Spleen (tissue), 11 donors: ENCODE measurements around the gene ITPKB. TPM values are rescaled to one million over a fixed set of nuclear protein-coding genes. Genes with fewer than 3 reads are reported as not detected.
"Not testable (repeated sequence)": the region's sequence is repeated elsewhere in the genome, so short reads cannot be mapped to it uniquely, and the experiment has no call there.

Experiments used
- DNase-seq: peaks from one replicate; pipeline ENCODE4 v3.0.0-alpha.2; 2020
- H3K27ac ChIP-seq, 8 donors: fragments of 200-600 bp; sonication (generic) in 7 of 8; 1 replicate in 4 of 8; 2 replicates in 4 of 8; pipeline versions ENCODE4 v1.5.0 to v1.8.0; 2016 to 2021; ENCODE audit warnings: inconsistent platforms in 4 of 8, mild to moderate bottlenecking in 4 of 8, moderate library complexity in 1 of 8
- H3K27me3 ChIP-seq, 7 donors: fragments of 200-600 bp; sonication (generic) in 6 of 7; replicated peaks in 1 of 7; 1 replicate in 4 of 7; 2 replicates in 3 of 7; pipeline versions ENCODE4 v1.5.0 to v1.8.0; 2016 to 2021; ENCODE audit warnings: inconsistent platforms in 3 of 7, mild to moderate bottlenecking in 1 of 7
- H3K36me3 ChIP-seq, 6 donors: fragments of 200-600 bp; sonication (generic) in 5 of 6; 1 replicate in 4 of 6; 2 replicates in 2 of 6; pipeline versions ENCODE4 v1.5.0 to v1.8.0; 2016 to 2021; ENCODE audit warnings: inconsistent platforms in 2 of 6
- H3K4me1 ChIP-seq, 6 donors: fragments of 200-600 bp; sonication (generic) in 5 of 6; 1 replicate in 3 of 6; 2 replicates in 3 of 6; pipeline versions ENCODE4 v1.5.0 to v1.8.0; 2016 to 2021; ENCODE audit warnings: inconsistent platforms in 3 of 6
- H3K4me3 ChIP-seq, 8 donors: fragments of 200-600 bp; sonication (generic) in 7 of 8; 1 replicate in 4 of 8; 2 replicates in 4 of 8; pipeline versions ENCODE4 v1.5.0 to v1.8.0; 2016 to 2021; ENCODE audit warnings: inconsistent platforms in 4 of 8, mild to moderate bottlenecking in 4 of 8, moderate library complexity in 2 of 8
- H3K9me3 ChIP-seq, 8 donors: fragments of 200-600 bp; sonication (generic) in 7 of 8; 1 replicate in 4 of 8; 2 replicates in 4 of 8; pipeline versions ENCODE4 v1.5.0 to v1.8.0; 2016 to 2021; ENCODE audit warnings: inconsistent platforms in 4 of 8
- POLR2A ChIP-seq, 3 donors: fragments of 450-650 bp; IDR thresholded peaks; one replicate each; pipeline ENCODE4 v1.5.1; 2017; ENCODE audit warnings: antibody characterized with exemption in 3 of 3, mild to moderate bottlenecking in 1 of 3
- POLR2AphosphoS5 ChIP-seq, 3 donors: sonication (generic); formaldehyde crosslinking; IDR thresholded peaks; one replicate each; pipeline ENCODE4 v1.5.1; 2017; ENCODE audit warnings: antibody characterized with exemption in 3 of 3
- WGBS, 5 donors: extraction: QIAGEN DNeasy Blood & Tissue Kit in 3 of 5; methylation state at CpG; one replicate each; pipeline versions ENCODE4 v1.1.5 to v1.1.7; 2013 to 2018; 5-methylcytosine and 5-hydroxymethylcytosine counted together
- intact Hi-C: fragments of 100-400 bp; cut with DNase I; formaldehyde crosslinking; loops from one replicate; pipeline ENCODE4 v1.15.0; 2023; ENCODE audit warnings: low total_unique reads
- polyA plus RNA-seq, 3 donors: library from polyadenylated mRNA; stranded (reverse); fragments of 200-250 nt; gene quantifications; one replicate each; pipeline ENCODE4 v1.2.1, GENCODE V29; 2013
- total RNA-seq, 7 donors: library from RNA; depleted of rRNA in 3 of 7; stranded (reverse); fragments of >200 nt in 3 of 7; fragmentation: NEBNext Ultra II Directional in 4 of 7; extraction: Animal tissue kit (Norgen Biotek cat#: 25700) in 4 of 7; gene quantifications; one replicate each; pipeline versions ENCODE4 v1.1.0 to v1.2.1, GENCODE V29; 2016 to 2021
- TF ChIP-seq, protein P1 (sequence below), 11 experiments: fragments of 200-600 bp in 7 of 11; fragments of 450-650 bp in 4 of 11; sonication (generic) in 4 of 11; IDR thresholded peaks in 8 of 11; conservative IDR thresholded peaks in 3 of 11; 1 replicate in 7 of 11; 2 replicates in 4 of 11; pipeline versions ENCODE4 v1.4.0 to v1.8.0; 2016 to 2021; ENCODE audit warnings: antibody characterized with exemption in 11 of 11, inconsistent platforms in 4 of 11, mild to moderate bottlenecking in 1 of 11
- donor health status: healthy with polysubstance abuse.
- donor health status: DM: no; HTN: no; CAD: no; lungs with moderate emphysema.
- donor health status: DM: no; HTN: no; CAD: no.
- donor health status: Bipolar disorder and iron deficiency.
- donor health status: healthy.
- donor health status: DM: no; HTN: no; CAD: no.
- donor health status: DM: yes; HTN: yes; CAD: no.

Gene ITPKB
- total and polyA plus RNA-seq, 10 donors = 8.5 to 74.6 (median 59.6) TPM

DNA sequence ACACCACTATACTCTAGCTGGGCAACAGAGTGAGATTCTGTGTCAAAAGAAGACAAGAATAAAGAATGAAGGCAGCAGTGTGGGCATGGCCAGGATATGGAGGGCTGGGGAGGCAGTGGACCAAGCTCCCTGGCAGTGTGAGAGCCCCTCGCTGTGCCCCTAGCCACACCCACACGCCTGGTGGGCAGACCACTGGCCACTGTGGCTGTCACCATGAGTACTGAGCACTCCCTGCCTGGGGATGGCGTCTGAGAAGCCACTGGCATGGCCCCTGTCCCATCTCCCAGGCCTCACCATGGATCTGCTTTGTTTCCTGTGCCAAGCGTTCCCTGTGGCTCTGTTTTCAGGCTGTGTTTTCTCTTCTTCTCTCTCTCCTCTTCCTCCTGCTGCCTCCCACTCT, 138.8 kb downstream of the ITPKB start:
- intact Hi-C loops = loop anchor here (10.0 kb wide), 1 partner anchor 175 kb away; no protein-coding TSS in a partner anchor

GRCh38 chr1:226599636-226600238, 139.3 kb downstream of the ITPKB start:
- H3K9me3 ChIP-seq = peaks cover 0 to 8% (median 0%) of the 10 kb centered on the region in 8 donors
- DNase-seq = no peak
- peaks cover 0 to 7% (median 0%) of the 10 kb centered on the region in 7 donors for H3K27me3 ChIP-seq
- H3K4me1 ChIP-seq = peaks cover 0 to 27% (median 14%) of the 10 kb centered on the region in 6 donors
- TF ChIP-seq POLR2AphosphoS5 (IDR thresholded peaks at IDR 0.05) = no peak
- TF ChIP-seq, protein P1, sequence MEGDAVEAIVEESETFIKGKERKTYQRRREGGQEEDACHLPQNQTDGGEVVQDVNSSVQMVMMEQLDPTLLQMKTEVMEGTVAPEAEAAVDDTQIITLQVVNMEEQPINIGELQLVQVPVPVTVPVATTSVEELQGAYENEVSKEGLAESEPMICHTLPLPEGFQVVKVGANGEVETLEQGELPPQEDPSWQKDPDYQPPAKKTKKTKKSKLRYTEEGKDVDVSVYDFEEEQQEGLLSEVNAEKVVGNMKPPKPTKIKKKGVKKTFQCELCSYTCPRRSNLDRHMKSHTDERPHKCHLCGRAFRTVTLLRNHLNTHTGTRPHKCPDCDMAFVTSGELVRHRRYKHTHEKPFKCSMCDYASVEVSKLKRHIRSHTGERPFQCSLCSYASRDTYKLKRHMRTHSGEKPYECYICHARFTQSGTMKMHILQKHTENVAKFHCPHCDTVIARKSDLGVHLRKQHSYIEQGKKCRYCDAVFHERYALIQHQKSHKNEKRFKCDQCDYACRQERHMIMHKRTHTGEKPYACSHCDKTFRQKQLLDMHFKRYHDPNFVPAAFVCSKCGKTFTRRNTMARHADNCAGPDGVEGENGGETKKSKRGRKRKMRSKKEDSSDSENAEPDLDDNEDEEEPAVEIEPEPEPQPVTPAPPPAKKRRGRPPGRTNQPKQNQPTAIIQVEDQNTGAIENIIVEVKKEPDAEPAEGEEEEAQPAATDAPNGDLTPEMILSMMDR (IDR thresholded peaks at IDR 0.05 in 8 of 11, conservative IDR thresholded peaks at IDR 0.05 in 3 of 11) = no peak
- TF ChIP-seq POLR2A (IDR thresholded peaks at IDR 0.05) = no peak
- intact Hi-C loops = loop anchor here (10.0 kb wide), 1 partner anchor 175 kb away; no protein-coding TSS in a partner anchor
- H3K27ac ChIP-seq = no peak overlapping the region
- H3K36me3 ChIP-seq = no peaks in the 10 kb centered on the region
- no peak overlapping the region for H3K4me3 ChIP-seq

More for the DNA sequence above, 138.8 kb downstream of the ITPKB start:
- Histone ChIP-seq H3K9me3 (peaks cover 0 to 6% (median 0%) of the 10 kb centered on the region in 8 donors), H3K4me1 (peaks cover 0 to 30% (median 14%) of the 10 kb centered on the region in 6 donors), H3K4me3 (no peak overlapping the region), H3K36me3 (no peaks in the 10 kb centered on the region), H3K27me3 (peaks cover 0 to 7% (median 0%) of the 10 kb centered on the region in 7 donors), H3K27ac (no peak overlapping the region)
- 81 to 96% (median 86%) methylated on average over 2 to 4 of the region's 4 CpGs for WGBS, 5 donors
- TF ChIP-seq, protein P1 (IDR thresholded peaks at IDR 0.05 in 8 of 11, conservative IDR thresholded peaks at IDR 0.05 in 3 of 11) = no peak
- TF ChIP-seq POLR2A (IDR thresholded peaks at IDR 0.05) (no peak), POLR2AphosphoS5 (IDR thresholded peaks at IDR 0.05) (no peak)
- DNase-seq = peak; percentile 59

- H3K27ac ChIP-seq, H3K9me3 ChIP-seq, intact Hi-C loops, H3K36me3 ChIP-seq, H3K27me3 ChIP-seq, DNase-seq, H3K4me3 ChIP-seq: not testable (repeated sequence)
- H3K4me1 ChIP-seq = peaks cover 0 to 19% (median 11%) of the 10 kb centered on the region in 6 donors
- 85 to 95% (median 89%) methylated on average over 3 of the region's 3 CpGs for WGBS, 5 donors
Observed at GRCh38 chr1:226598955-226599354, 140.1 kb downstream of the ITPKB start.

GRCh38 chr1:226598455-226598849, 140.6 kb downstream of the ITPKB start:
- no peak overlapping the region for H3K4me3 ChIP-seq
- DNase-seq = peak; percentile 36
- 77 to 95% (median 82%) methylated on average over 2 of the region's 2 CpGs for WGBS, 5 donors
- H3K36me3 ChIP-seq = no peaks in the 10 kb centered on the region
- no peak for TF ChIP-seq POLR2A (IDR thresholded peaks at IDR 0.05)
- TF ChIP-seq POLR2AphosphoS5 (IDR thresholded peaks at IDR 0.05) = no peak
- TF ChIP-seq, protein P1 (IDR thresholded peaks at IDR 0.05 in 8 of 11, conservative IDR thresholded peaks at IDR 0.05 in 3 of 11) = no peak
- H3K9me3 ChIP-seq = peaks cover 0 to 8% (median 0%) of the 10 kb centered on the region in 8 donors
- intact Hi-C loops = no loop called here
- peaks cover 0 to 7% (median 0%) of the 10 kb centered on the region in 7 donors for H3K27me3 ChIP-seq
- no peak overlapping the region for H3K27ac ChIP-seq
- peaks cover 0 to 14% (median 7%) of the 10 kb centered on the region in 6 donors for H3K4me1 ChIP-seq
